Peyer's patch (tissue), 4 donors: ENCODE results near the gene BMP5. TPM values are rescaled to one million over a fixed set of nuclear protein-coding genes. Genes with fewer than 3 reads are reported as not detected.
A peak's percentile ranks its signal among the peaks of the same experiment; 100 is the strongest.

Experiments used
- DNase-seq, 3 donors: peaks; one replicate each; pipeline ENCODE4 v3.0.0-alpha.2; 2017 to 2019
- H3K27ac ChIP-seq, 4 donors: fragments of 200-600 bp; sonication (generic); one replicate each; pipeline ENCODE4 v1.5.1; 2016 to 2019
- H3K27me3 ChIP-seq, 2 donors: fragments of 200-600 bp; sonication (generic); one replicate each; pipeline ENCODE4 v1.5.1; 2019
- H3K36me3 ChIP-seq, 3 donors: fragments of 200-600 bp; sonication (generic); one replicate each; pipeline ENCODE4 v1.5.1; 2016 to 2019
- H3K4me1 ChIP-seq, 4 donors: fragments of 200-600 bp; sonication (generic); one replicate each; pipeline ENCODE4 v1.5.1; 2016 to 2019
- H3K4me3 ChIP-seq, 4 donors: fragments of 200-600 bp; sonication (generic); 1 replicate in 3 of 4; 2 replicates in 1 of 4; pipeline ENCODE4 v1.5.1; 2016 to 2019; ENCODE audit warnings: mild to moderate bottlenecking in 1 of 4
- H3K9me3 ChIP-seq, 4 donors: fragments of 200-600 bp; sonication (generic); one replicate each; pipeline ENCODE4 v1.5.1; 2016 to 2019; ENCODE audit warnings: mild to moderate bottlenecking in 1 of 4
- CTCF ChIP-seq, 6 experiments: fragments of 450-650 bp in 4 of 6; fragments of 200-600 bp in 2 of 6; sonication (generic) in 1 of 6; IDR thresholded peaks; one replicate each; pipeline ENCODE4 v1.5.1; 2017 to 2019; ENCODE audit warnings: antibody characterized with exemption in 6 of 6, mild to moderate bottlenecking in 3 of 6, moderate library complexity in 1 of 6
- POLR2A ChIP-seq, 2 donors: fragments of 450-650 bp; IDR thresholded peaks; one replicate each; pipeline ENCODE4 v1.5.1; 2017; ENCODE audit warnings: antibody characterized with exemption in 2 of 2, mild to moderate bottlenecking in 2 of 2, moderate library complexity in 2 of 2
- total RNA-seq, 4 donors: library from RNA; depleted of rRNA; stranded (reverse); fragments of >200 nt; gene quantifications; one replicate each; pipeline ENCODE4 v1.1.0, GENCODE V29; 2016

The BMP5 gene
- total RNA-seq, 4 donors from 2014 or later: 3.7 to 50.3 (median 5.4) TPM

GRCh38 chr6:55886185-55886836, 10.9 kb upstream of the BMP5 start:
- Histone ChIP-seq H3K36me3 (no peaks in the 10 kb centered on the region), H3K4me3 (no peak overlapping the region), H3K4me1 (no peaks in the 10 kb centered on the region), H3K27ac (no peak overlapping the region), H3K9me3 (no peaks in the 10 kb centered on the region), H3K27me3 (no peaks in the 10 kb centered on the region)
- no peak for DNase-seq
- peak in 1 of 6 experiments; percentile 19 for TF ChIP-seq CTCF (IDR thresholded peaks at IDR 0.05)
- no peak for TF ChIP-seq POLR2A (IDR thresholded peaks at IDR 0.05)

GRCh38 chr6:55882718-55883569, 7.6 kb upstream of the BMP5 start:
- no peak for DNase-seq
- Histone ChIP-seq H3K27me3 (no peaks in the 10 kb centered on the region), H3K4me3 (no peak overlapping the region), H3K4me1 (no peaks in the 10 kb centered on the region), H3K27ac (peak overlapping the region in 1 of 4 donors; percentile 15), H3K9me3 (no peaks in the 10 kb centered on the region), H3K36me3 (no peaks in the 10 kb centered on the region)
- TF ChIP-seq CTCF (IDR thresholded peaks at IDR 0.05): no peak
- no peak for TF ChIP-seq POLR2A (IDR thresholded peaks at IDR 0.05)

DNA sequence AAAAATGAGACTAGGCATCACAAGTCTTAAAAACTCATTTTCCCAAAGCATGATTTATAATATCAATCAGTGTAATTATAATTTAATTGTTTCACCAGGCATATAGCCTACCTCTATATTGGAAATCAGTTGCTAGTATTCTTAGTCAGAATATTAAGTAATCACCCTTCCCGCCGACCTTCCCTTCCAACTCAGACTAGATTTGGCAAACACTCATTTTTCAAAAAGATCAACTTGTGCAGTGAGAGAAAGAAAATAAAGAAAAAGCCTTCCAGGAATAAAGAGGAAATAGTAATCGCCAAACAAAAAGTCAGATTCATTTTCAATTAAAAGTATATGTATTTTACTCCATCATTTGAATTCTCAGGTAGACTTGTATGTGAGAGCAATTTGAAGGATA, 1.9 kb upstream of the BMP5 start:
- Histone ChIP-seq H3K27me3 (no peaks in the 10 kb centered on the region), H3K4me3 (no peak overlapping the region), H3K9me3 (no peaks in the 10 kb centered on the region), H3K27ac (peak overlapping the region in 1 of 4 donors; percentile 45), H3K36me3 (no peaks in the 10 kb centered on the region), H3K4me1 (no peaks in the 10 kb centered on the region)
- TF ChIP-seq CTCF (IDR thresholded peaks at IDR 0.05) (no peak), POLR2A (IDR thresholded peaks at IDR 0.05) (no peak)
- DNase-seq: no peak

DNA sequence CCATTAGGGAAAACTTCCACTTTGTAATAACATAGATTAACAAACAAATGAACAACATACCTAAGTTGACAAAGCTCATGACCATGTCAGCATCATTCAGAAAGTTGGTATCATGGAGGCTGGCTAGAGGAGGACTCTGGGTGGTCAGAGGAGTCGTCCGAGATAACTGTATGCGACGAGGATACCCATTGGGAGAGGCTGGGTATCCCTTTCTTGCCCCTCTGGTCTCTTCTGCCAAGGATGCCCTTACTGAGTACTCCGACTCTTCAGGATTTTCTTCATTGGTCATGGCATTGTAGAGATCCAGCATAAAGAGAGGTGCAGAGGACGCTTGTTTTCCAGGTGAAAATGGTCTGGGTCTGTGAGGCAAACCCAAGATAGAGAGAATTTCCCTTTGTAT, 1.1 kb downstream of the BMP5 start:
- Histone ChIP-seq H3K4me1 (no peaks in the 10 kb centered on the region), H3K9me3 (no peaks in the 10 kb centered on the region), H3K27me3 (no peaks in the 10 kb centered on the region), H3K36me3 (no peaks in the 10 kb centered on the region), H3K27ac (peak overlapping the region in 2 of 4 donors; percentile 37 to 59), H3K4me3 (peak overlapping the region in 2 of 4 donors; percentile 28 to 32)
- DNase-seq: no peak
- TF ChIP-seq POLR2A (IDR thresholded peaks at IDR 0.05) (no peak), CTCF (IDR thresholded peaks at IDR 0.05) (no peak)

- TF ChIP-seq CTCF (IDR thresholded peaks at IDR 0.05): no peak
- no peak for TF ChIP-seq POLR2A (IDR thresholded peaks at IDR 0.05)
- Histone ChIP-seq H3K36me3 (no peaks in the 10 kb centered on the region), H3K27me3 (no peaks in the 10 kb centered on the region), H3K27ac (peak overlapping the region in 1 of 4 donors; percentile 59), H3K4me3 (peak overlapping the region in 1 of 4 donors; percentile 23), H3K9me3 (no peaks in the 10 kb centered on the region), H3K4me1 (no peaks in the 10 kb centered on the region)
- DNase-seq: no peak
These were observed 2.5 kb downstream of the BMP5 start for GRCh38 chr6:55872866-55873265.
